Neural progenitor cell (in vitro differentiated cells): ENCODE results near the gene BCLAF1.

ENCODE experiments used
- EZH2 ChIP-seq: fragments of 200-600 bp; sonication (generic); IDR thresholded peaks from 2 replicates; pipeline ENCODE4 v1.6.1; 2017; ENCODE audit warnings: antibody characterized with exemption, mild to moderate bottlenecking, moderate library complexity
- EZH2phosphoT487 ChIP-seq: fragments of 200-600 bp; sonication (generic); IDR thresholded peaks from 2 replicates; pipeline ENCODE4 v1.6.1; 2017; ENCODE audit warnings: antibody characterized with exemption

DNA sequence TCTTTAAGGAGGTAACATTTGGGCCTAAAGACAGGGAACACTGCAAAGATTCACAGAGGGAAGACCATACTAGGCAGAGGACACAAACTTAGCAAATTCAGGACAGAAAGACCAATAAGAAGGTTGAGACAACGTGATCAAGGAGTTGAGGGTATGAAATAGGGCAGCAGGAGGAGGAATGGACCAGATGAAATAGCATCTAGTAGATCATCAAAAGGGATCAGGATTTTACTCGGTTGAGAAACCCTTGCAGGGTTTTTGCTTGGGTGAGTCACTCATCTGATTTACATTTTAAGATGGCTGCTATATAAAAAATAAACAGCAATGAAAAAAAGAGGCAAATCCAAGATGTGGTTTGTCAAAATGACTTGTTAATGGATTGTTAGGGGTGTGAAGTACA lies 4.7 kb downstream of the BCLAF1 start:
- no peak for TF ChIP-seq EZH2phosphoT487
- no peak for TF ChIP-seq EZH2
